Upper lobe of right lung (tissue), 1 donor: Measurements from ENCODE around the gene LOXHD1. TPM values are rescaled to one million over a fixed set of nuclear protein-coding genes. Genes with fewer than 3 reads are reported as not detected.

Experiments used
- ATAC-seq: fragments of 200-7000 bp; cut with Tn5 transposase; one replicate; pipeline ENCODE4 v1.9.1; 2020; ENCODE audit warnings: mild to moderate bottlenecking, moderate library complexity
- DNase-seq: peaks from one replicate; pipeline ENCODE4 v3.0.0-alpha.2; 2020
- H3K27ac ChIP-seq: fragments of 200-600 bp; one replicate; pipeline ENCODE4 v1.8.0; 2022
- H3K27me3 ChIP-seq: fragments of 200-600 bp; one replicate; pipeline ENCODE4 v1.8.0; 2022; ENCODE audit warnings: mild to moderate bottlenecking
- H3K36me3 ChIP-seq: fragments of 200-600 bp; one replicate; pipeline ENCODE4 v1.8.0; 2022
- H3K4me1 ChIP-seq: fragments of 200-600 bp; one replicate; pipeline ENCODE4 v1.8.0; 2022
- H3K4me3 ChIP-seq: fragments of 200-600 bp; one replicate; pipeline ENCODE4 v1.8.0; 2022; ENCODE audit warnings: mild to moderate bottlenecking
- H3K9me3 ChIP-seq: fragments of 200-600 bp; one replicate; pipeline ENCODE4 v1.8.0; 2022
- intact Hi-C: fragments of 100-400 bp; cut with DNase I; formaldehyde crosslinking; loops from one replicate; pipeline ENCODE4 v1.11.0; 2022
- total RNA-seq: library from RNA; stranded (reverse); fragmentation: NEBNext Ultra II Directional; extraction: Animal tissue kit (Norgen Biotek cat#: 25700); gene quantifications from one replicate; pipeline ENCODE4 v1.2.1, GENCODE V29; 2021
- TF ChIP-seq, protein P1 (sequence below): fragments of 200-600 bp; IDR thresholded peaks from one replicate; pipeline ENCODE4 v1.8.0; 2022; ENCODE audit warnings: antibody characterized with exemption
- donor health status: DM: no; HTN: yes; CAD: no; lungs with severe emphysema.

Gene LOXHD1
- total RNA-seq, 1 donor from 2014 or later = 2.7 TPM

DNA sequence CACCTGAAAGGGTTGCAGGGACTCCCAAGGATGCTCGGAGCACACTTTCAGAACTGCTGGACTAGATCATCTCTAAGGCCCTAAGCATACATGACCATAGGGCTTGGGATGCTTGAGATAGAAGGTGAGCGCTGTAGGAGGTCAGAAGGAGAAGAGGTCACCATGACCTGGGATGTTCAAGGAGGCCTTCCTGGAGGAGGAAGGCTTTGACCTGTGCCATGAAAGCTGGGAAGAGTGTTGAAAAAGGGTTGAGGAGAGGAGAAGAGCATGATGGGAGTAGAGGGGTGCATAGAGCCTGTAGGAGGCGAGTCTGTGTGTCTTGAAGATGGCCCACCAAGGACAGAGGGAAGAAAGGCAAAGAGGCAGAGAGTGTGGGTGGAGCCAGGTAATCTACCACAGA is 222.4 kb downstream of the LOXHD1 start:
- TF ChIP-seq, protein P1, sequence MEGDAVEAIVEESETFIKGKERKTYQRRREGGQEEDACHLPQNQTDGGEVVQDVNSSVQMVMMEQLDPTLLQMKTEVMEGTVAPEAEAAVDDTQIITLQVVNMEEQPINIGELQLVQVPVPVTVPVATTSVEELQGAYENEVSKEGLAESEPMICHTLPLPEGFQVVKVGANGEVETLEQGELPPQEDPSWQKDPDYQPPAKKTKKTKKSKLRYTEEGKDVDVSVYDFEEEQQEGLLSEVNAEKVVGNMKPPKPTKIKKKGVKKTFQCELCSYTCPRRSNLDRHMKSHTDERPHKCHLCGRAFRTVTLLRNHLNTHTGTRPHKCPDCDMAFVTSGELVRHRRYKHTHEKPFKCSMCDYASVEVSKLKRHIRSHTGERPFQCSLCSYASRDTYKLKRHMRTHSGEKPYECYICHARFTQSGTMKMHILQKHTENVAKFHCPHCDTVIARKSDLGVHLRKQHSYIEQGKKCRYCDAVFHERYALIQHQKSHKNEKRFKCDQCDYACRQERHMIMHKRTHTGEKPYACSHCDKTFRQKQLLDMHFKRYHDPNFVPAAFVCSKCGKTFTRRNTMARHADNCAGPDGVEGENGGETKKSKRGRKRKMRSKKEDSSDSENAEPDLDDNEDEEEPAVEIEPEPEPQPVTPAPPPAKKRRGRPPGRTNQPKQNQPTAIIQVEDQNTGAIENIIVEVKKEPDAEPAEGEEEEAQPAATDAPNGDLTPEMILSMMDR = no peak
- Histone ChIP-seq H3K27me3 (no peaks in the 10 kb centered on the region), H3K9me3 (no peaks in the 10 kb centered on the region), H3K27ac (no peak overlapping the region), H3K4me1 (no peaks in the 10 kb centered on the region), H3K4me3 (no peak overlapping the region), H3K36me3 (no peaks in the 10 kb centered on the region)
- intact Hi-C loops = no loop called here
- DNase-seq (no peak), ATAC-seq (no peak)

DNA sequence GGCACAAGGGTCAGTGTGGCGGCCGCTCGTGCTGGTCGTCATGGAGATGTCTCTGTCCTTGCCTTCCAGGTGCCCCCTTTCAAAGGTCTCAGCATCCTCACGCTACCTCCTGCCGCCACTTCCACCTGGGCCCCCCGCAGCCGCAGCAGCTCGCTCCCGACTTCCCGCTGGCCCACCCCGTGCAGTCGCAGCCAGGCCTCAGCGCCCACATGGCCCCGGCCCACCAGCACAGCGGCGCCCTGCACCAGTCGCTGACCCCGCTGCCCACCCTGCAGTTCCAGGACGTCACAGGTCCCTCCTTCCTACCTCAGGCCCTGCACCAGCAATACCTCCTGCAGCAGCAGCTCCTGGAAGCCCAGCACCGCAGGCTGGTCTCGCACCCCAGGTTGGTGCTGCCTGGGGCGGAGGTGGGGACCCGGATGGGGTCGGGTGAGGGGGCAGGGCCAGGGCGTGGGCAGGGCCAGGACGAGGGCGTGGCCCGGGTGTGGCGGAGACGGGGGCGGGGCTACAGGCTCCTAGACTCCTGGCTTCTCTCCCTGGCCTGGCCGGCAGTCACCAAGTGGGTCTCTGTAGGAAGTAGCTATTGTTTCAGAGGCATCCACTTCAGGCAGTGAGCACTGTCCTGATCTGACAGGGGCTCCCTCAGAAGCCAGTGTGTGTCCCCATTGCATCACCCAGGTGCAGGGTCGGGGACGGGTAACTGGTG is 223.7 kb downstream of the LOXHD1 start:
- Histone ChIP-seq H3K4me3 (no peak overlapping the region), H3K27ac (no peak overlapping the region), H3K36me3 (no peaks in the 10 kb centered on the region), H3K9me3 (no peaks in the 10 kb centered on the region), H3K4me1 (no peaks in the 10 kb centered on the region), H3K27me3 (no peaks in the 10 kb centered on the region)
- ATAC-seq = peak; percentile 44
- TF ChIP-seq, protein P1 = no peak
- DNase-seq = no peak
- intact Hi-C loops = no loop called here

DNA sequence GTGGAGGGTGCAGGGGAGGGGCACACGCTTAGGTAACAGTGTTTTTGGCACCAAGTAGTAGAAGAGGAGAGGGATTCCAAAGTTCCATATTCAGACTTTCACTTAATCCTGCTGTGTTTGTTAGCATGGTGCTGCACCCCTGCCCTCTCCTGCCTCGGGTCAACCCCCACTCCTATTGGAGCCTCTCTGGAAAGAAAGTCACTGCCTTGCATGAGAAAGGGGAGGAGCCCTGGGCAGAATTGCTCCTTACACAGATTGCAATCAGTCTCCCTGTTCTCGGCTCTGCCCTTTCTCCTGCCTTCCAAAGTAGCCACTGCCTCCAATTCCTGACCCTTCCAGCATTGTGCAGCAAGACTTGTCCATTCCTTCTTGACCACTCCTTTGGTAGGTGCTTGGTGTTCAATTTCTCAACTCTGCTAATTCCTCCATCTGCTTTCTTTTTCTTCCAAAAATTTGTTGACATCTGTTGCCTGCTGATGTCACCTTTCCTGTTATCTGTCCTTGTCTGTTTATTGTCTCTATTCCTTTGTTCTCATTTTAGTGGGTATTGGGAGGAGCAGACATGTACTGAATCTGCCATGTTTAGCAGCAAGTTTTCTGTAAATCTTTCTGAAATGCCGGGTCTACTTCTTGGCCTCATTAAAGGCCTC is 225.4 kb downstream of the LOXHD1 start:
- DNase-seq = no peak
- no peaks in the 10 kb centered on the region for H3K9me3 ChIP-seq
- no peaks in the 10 kb centered on the region for H3K36me3 ChIP-seq
- ATAC-seq = no peak
- TF ChIP-seq, protein P1 = no peak
- no peaks in the 10 kb centered on the region for H3K4me1 ChIP-seq
- no peak overlapping the region for H3K4me3 ChIP-seq
- no peak overlapping the region for H3K27ac ChIP-seq
- intact Hi-C loops = no loop called here
- no peaks in the 10 kb centered on the region for H3K27me3 ChIP-seq

DNA sequence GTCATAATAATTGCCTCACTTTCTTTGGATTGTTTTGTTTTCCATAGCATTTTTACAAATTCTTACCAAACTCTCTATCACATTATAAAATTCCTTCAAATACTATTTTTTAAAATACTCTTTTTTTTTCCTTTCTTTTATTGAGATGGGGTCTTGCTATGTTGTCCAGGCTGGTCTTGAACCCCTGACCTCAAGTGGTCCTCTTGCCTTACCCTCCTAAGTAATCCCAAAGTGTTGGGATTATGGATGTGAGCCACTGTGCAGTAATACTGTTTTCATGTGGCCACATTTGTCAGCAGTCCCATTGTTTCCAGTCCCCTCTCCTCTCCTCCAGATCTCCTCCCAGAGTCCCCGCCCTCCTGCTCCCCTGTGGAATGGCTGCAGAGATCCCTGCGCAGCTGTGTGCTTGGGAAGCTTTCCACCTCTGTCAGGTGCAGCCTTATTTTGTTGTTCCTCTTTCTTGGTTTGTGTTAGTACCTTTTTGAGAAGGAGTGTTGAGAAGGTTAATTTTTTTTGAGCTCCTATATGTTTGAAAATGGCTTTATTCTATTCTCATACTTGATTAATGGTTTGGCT is 227.3 kb downstream of the LOXHD1 start:
- Histone ChIP-seq H3K27ac (no peak overlapping the region), H3K27me3 (no peaks in the 10 kb centered on the region), H3K4me1 (no peaks in the 10 kb centered on the region), H3K4me3 (no peak overlapping the region), H3K36me3 (no peaks in the 10 kb centered on the region), H3K9me3 (no peaks in the 10 kb centered on the region)
- DNase-seq (no peak), ATAC-seq (no peak)
- TF ChIP-seq, protein P1 = no peak
- intact Hi-C loops = no loop called here

DNA sequence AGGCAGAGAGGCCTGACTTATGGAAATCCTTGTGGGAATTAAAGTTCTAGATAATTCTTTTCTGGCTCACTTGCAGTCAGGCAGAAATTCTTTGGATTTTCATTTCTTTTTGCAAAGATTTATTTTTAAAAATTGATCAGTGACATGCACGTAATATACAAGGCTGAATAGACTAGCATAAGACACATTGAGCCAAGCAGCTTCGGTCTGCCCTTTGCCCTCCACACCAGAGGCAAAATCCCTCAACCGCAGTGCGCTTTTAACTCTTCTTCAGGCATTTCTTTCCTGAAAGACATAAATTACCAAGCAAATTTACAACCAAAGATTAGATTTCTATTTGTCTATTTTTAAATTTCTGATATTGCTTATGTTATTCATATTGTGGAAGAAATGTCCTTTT is 227.9 kb downstream of the LOXHD1 start:
- no peak for ATAC-seq
- TF ChIP-seq, protein P1 = no peak
- no peak for DNase-seq
- Histone ChIP-seq H3K27ac (no peak overlapping the region), H3K36me3 (no peaks in the 10 kb centered on the region), H3K27me3 (no peaks in the 10 kb centered on the region), H3K9me3 (no peaks in the 10 kb centered on the region), H3K4me3 (no peak overlapping the region), H3K4me1 (no peaks in the 10 kb centered on the region)
- intact Hi-C loops = no loop called here
